BLaER1 (cell line): Measurements from ENCODE around the gene MCFD2.
A peak's percentile ranks its signal among the peaks of the same experiment; 100 is the strongest.

Experiments
- H3K27ac ChIP-seq: shearing (Covaris generic); formaldehyde crosslinking; 2 replicates; pipeline ENCODE4 v1.8.1; 2022
- H3K27me3 ChIP-seq: shearing (Covaris generic); formaldehyde crosslinking; 2 replicates; pipeline ENCODE4 v1.8.1; 2022
- H3K36me3 ChIP-seq: shearing (Covaris generic); formaldehyde crosslinking; 2 replicates; pipeline ENCODE4 v1.8.1; 2022
- H3K4me1 ChIP-seq: shearing (Covaris generic); formaldehyde crosslinking; 2 replicates; pipeline ENCODE4 v1.8.1; 2022
- H3K4me2 ChIP-seq: shearing (Covaris generic); formaldehyde crosslinking; 2 replicates; pipeline ENCODE4 v1.8.1; 2022
- H3K4me3 ChIP-seq: shearing (Covaris generic); formaldehyde crosslinking; 2 replicates; pipeline ENCODE4 v1.8.1; 2022
- H3K9ac ChIP-seq: shearing (Covaris generic); formaldehyde crosslinking; 2 replicates; pipeline ENCODE4 v1.8.1; 2022
- H3K9me3 ChIP-seq: shearing (Covaris generic); formaldehyde crosslinking; 2 replicates; pipeline ENCODE4 v1.8.1; 2022
- H4K20me1 ChIP-seq: shearing (Covaris generic); formaldehyde crosslinking; 2 replicates; pipeline ENCODE4 v1.8.1; 2022
- Cebpa-rat ChIP-seq: shearing (Covaris generic); IDR thresholded peaks from 2 replicates; pipeline ENCODE4 v1.8.1; 2022

Gene MCFD2

GRCh38 chr2:46915281-46915810 is at the start of gene MCFD2:
Gene MCFD2 (minus strand): TSS chr2:46915806. CDS start chr2:46909171, 6,635 bp downstream.
- H4K20me1 ChIP-seq, result peaks cover 49% of the 10 kb centered on the region
- peaks cover 38% of the 10 kb centered on the region for H3K36me3 ChIP-seq
- peak within 1 kb of the TSS; percentile 97 for H3K27ac ChIP-seq
- no peaks in the 10 kb centered on the region for H3K27me3 ChIP-seq
- no peaks in the 10 kb centered on the region for H3K9me3 ChIP-seq
- H3K4me1 ChIP-seq, result peaks cover 54% of the 10 kb centered on the region
- no peak for TF ChIP-seq Cebpa-rat
- H3K9ac ChIP-seq, result peak within 1 kb of the TSS; percentile 98
- H3K4me2 ChIP-seq, result peak within 1 kb of the TSS; percentile 96
- H3K4me3 ChIP-seq, result peak within 1 kb of the TSS; percentile 99

- H3K27ac ChIP-seq, result 0 out of 2 replicates have a peak overlapping the region, but pooled peaks have one; percentile 20
- H3K4me1 ChIP-seq, result peaks cover 72% of the 10 kb centered on the region
- H4K20me1 ChIP-seq, result peaks cover 100% of the 10 kb centered on the region
- H3K9me3 ChIP-seq, result no peaks in the 10 kb centered on the region
- H3K27me3 ChIP-seq, result no peaks in the 10 kb centered on the region
- no peak overlapping the region for H3K9ac ChIP-seq
- peaks cover 99% of the 10 kb centered on the region for H3K36me3 ChIP-seq
- no peak for TF ChIP-seq Cebpa-rat
- no peak overlapping the region for H3K4me2 ChIP-seq
- no peak overlapping the region for H3K4me3 ChIP-seq
Observed at GRCh38 chr2:46964835-46965560, 49.4 kb upstream of the MCFD2 start.

DNA sequence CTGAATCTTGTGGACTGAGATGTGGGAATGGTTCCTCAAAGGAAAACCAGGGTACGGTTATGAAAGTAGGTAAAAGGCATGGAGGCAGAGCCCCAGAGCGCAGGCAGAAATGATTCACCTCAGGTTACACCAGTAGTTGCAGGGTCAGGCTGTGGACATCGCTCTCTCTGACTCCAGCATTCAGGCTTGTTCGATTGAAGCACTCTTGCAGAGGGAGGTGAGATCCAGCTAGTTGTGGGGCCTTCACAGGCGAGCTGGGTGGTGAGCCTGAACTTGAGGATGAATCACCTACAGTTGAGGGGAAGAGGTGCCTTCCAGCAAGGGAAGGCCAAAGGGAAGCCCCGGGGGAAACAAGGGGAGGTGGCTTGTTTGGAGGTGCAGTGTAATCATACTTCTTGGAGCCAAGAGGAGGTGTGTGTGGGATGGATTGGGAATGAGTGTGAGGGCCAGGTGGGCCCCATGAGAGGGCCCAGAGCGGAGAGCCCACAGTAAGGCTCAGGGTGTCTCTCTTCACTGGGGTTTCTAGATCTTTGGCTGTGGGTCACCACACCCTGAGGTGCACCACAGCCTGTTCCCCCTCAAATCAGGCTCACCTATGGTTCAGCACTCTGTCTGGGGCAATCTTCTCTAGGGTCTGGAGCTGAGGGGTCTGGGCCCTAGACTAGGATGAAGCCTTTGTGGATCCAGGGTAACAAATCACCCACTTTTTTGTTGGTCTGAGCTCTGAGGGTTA is 48.5 kb upstream of the MCFD2 start:
- no peak for TF ChIP-seq Cebpa-rat
- Histone ChIP-seq H4K20me1 (peaks cover 100% of the 10 kb centered on the region), H3K27ac (peak overlapping the region; percentile 20; the same call in 1 of the 2 replicates), H3K4me3 (no peak overlapping the region), H3K9me3 (no peaks in the 10 kb centered on the region), H3K36me3 (peaks cover 100% of the 10 kb centered on the region), H3K9ac (no peak overlapping the region), H3K4me2 (no peak overlapping the region), H3K4me1 (peaks cover 69% of the 10 kb centered on the region), H3K27me3 (no peaks in the 10 kb centered on the region)

DNA sequence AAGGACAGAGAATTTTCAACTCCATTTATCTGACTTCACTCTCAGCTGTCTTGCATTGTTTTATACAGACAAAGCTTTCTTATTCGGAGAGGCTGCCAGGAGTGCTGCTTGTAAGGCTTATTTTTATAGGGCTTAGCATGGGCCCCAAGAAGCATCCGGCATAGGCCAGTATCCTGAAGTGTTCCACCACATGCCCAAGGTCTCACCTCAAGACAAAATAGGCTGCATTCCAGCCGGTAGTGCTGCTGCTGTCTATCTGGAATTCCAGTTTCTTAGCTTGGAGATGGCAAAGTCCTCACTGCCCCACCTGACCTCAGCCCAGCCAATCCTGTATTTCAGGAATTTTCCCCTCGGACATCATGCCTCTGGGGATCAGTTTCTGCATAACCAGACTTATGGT is 47.6 kb upstream of the MCFD2 start:
- Histone ChIP-seq H3K27me3 (no peaks in the 10 kb centered on the region), H3K9ac (no peak overlapping the region), H3K4me3 (no peak overlapping the region), H3K36me3 (peaks cover 100% of the 10 kb centered on the region), H3K27ac (peak overlapping the region; percentile 39; the same call in 1 of the 2 replicates), H3K4me2 (no peak overlapping the region), H4K20me1 (peaks cover 100% of the 10 kb centered on the region), H3K4me1 (peaks cover 68% of the 10 kb centered on the region), H3K9me3 (no peaks in the 10 kb centered on the region)
- no peak for TF ChIP-seq Cebpa-rat

DNA sequence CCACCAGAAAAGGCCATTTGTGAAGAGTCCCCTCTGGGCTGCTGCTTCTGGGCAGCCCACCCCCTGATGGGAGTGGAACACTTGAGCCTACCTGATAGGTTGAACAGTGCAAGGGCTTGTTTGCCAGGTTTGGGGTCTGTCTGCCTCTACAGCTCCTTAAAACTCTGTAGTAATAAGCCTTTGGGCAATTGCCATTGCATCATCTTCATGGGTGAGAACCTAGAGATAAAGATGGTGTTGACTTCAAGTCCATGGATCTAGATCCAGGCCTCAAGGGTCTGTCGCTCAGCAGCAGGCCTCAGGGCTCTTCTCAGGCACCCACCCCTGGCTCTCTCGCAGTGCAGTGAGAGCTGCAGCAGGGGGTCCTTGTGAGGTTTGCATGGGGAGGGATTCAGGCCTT is 47.1 kb upstream of the MCFD2 start:
- TF ChIP-seq Cebpa-rat, result no peak
- Histone ChIP-seq H3K9me3 (no peaks in the 10 kb centered on the region), H3K27ac (peak overlapping the region; percentile 39; the same call in 1 of the 2 replicates), H4K20me1 (peaks cover 100% of the 10 kb centered on the region), H3K9ac (no peak overlapping the region), H3K27me3 (no peaks in the 10 kb centered on the region), H3K4me3 (no peak overlapping the region), H3K36me3 (peaks cover 100% of the 10 kb centered on the region), H3K4me1 (peaks cover 68% of the 10 kb centered on the region), H3K4me2 (peak overlapping the region; percentile 23; the same call in 1 of the 2 replicates)

- H3K36me3 ChIP-seq, result peaks cover 100% of the 10 kb centered on the region
- no peak overlapping the region for H3K4me3 ChIP-seq
- H4K20me1 ChIP-seq, result peaks cover 100% of the 10 kb centered on the region
- no peaks in the 10 kb centered on the region for H3K9me3 ChIP-seq
- TF ChIP-seq Cebpa-rat, result no peak
- peaks cover 78% of the 10 kb centered on the region for H3K4me1 ChIP-seq
- no peak overlapping the region for H3K27ac ChIP-seq
- H3K27me3 ChIP-seq, result no peaks in the 10 kb centered on the region
- no peak overlapping the region for H3K4me2 ChIP-seq
- H3K9ac ChIP-seq, result no peak overlapping the region
Observed at GRCh38 chr2:46960618-46961017, 45.0 kb upstream of the MCFD2 start.

DNA sequence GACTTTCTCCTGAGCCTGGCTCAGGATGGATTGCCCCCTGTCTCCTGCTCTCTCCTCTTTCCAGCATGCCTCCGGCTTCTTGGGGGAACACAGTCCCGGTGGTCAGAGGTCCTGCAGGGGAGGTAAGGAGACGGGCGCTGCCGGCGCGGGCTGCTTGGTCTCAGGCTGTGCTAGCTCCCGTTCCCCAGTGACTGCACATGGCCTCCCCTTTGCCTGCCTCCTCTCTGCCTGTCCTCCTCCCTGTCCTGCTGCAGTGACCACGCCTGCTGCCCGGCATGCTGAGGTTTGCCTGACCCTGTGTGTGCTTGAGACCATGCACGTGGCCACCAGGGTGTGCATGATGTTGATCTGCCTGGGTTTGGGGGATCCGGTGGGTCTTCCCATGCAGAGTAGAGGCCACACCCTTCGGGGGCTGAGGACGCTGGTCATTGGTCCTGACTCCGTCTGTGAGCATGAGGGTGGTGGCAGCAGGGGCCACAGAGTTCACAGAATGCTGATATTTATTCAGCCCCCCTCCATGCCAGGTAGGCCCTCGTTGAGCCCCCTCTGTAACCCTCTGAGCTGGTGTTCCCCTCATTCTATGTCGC is 42.9 kb upstream of the MCFD2 start:
- H4K20me1 ChIP-seq, result peaks cover 100% of the 10 kb centered on the region
- H3K4me3 ChIP-seq, result no peak overlapping the region
- no peaks in the 10 kb centered on the region for H3K9me3 ChIP-seq
- H3K27me3 ChIP-seq, result no peaks in the 10 kb centered on the region
- H3K4me1 ChIP-seq, result peaks cover 74% of the 10 kb centered on the region
- H3K27ac ChIP-seq, result peak overlapping the region; percentile 45; the same call in 1 of the 2 replicates
- no peak overlapping the region for H3K4me2 ChIP-seq
- no peak overlapping the region for H3K9ac ChIP-seq
- peaks cover 100% of the 10 kb centered on the region for H3K36me3 ChIP-seq
- TF ChIP-seq Cebpa-rat, result no peak

- no peak overlapping the region for H3K4me2 ChIP-seq
- no peaks in the 10 kb centered on the region for H3K27me3 ChIP-seq
- H3K4me3 ChIP-seq, result no peak overlapping the region
- H4K20me1 ChIP-seq, result peaks cover 100% of the 10 kb centered on the region
- no peak for TF ChIP-seq Cebpa-rat
- no peaks in the 10 kb centered on the region for H3K9me3 ChIP-seq
- H3K27ac ChIP-seq, result no peak overlapping the region
- peaks cover 100% of the 10 kb centered on the region for H3K36me3 ChIP-seq
- no peak overlapping the region for H3K9ac ChIP-seq
- H3K4me1 ChIP-seq, result peaks cover 61% of the 10 kb centered on the region
Observed at GRCh38 chr2:46956981-46957531, 41.5 kb upstream of the MCFD2 start.

- no peak for TF ChIP-seq Cebpa-rat
- no peak overlapping the region for H3K9ac ChIP-seq
- no peak overlapping the region for H3K4me3 ChIP-seq
- H4K20me1 ChIP-seq, result peaks cover 100% of the 10 kb centered on the region
- no peaks in the 10 kb centered on the region for H3K9me3 ChIP-seq
- H3K36me3 ChIP-seq, result peaks cover 99% of the 10 kb centered on the region
- peak overlapping the region; percentile 37 for H3K27ac ChIP-seq
- peaks cover 62% of the 10 kb centered on the region for H3K4me1 ChIP-seq
- H3K4me2 ChIP-seq, result no peak overlapping the region
- H3K27me3 ChIP-seq, result no peaks in the 10 kb centered on the region
Observed at GRCh38 chr2:46955764-46956163, 40.2 kb upstream of the MCFD2 start.
